ENCODE data around the gene TRMT112.

- TF ChIP-seq POLR2A (IDR thresholded peaks at IDR 0.05) (no peak), CTCF (IDR thresholded peaks at IDR 0.05) (no peak)
These were observed 35.8 kb upstream of the TRMT112 start for GRCh38 chr11:64352995-64353714.

Measured in thyroid gland (tissue), 4 donors.